Mucosa of rectum (tissue), 2 donors: Measurements from ENCODE around the gene TPR.

ENCODE experiments used
- H3K27ac ChIP-seq, 2 donors: one replicate each; pipeline ENCODE4 v1.7.0; 2013; ENCODE audit warnings: inconsistent platforms in 2 of 2, low read depth in 2 of 2, low read length in 2 of 2
- H3K27me3 ChIP-seq, 2 donors: one replicate each; pipeline ENCODE4 v1.7.0; 2013; ENCODE audit warnings: low read length in 2 of 2; ENCODE audit not compliant: control insufficient read depth in 2 of 2, insufficient read depth in 2 of 2
- H3K36me3 ChIP-seq, 2 donors: one replicate each; pipeline ENCODE4 v1.7.0; 2013; ENCODE audit warnings: low read length in 2 of 2; ENCODE audit not compliant: control insufficient read depth in 2 of 2, insufficient read depth in 2 of 2
- H3K4me1 ChIP-seq, 2 donors: one replicate each; pipeline ENCODE4 v1.7.0; 2013; ENCODE audit warnings: low read length in 2 of 2, mild to moderate bottlenecking in 1 of 2; ENCODE audit not compliant: control insufficient read depth in 2 of 2, insufficient read depth in 2 of 2
- H3K4me3 ChIP-seq, 2 donors: one replicate each; pipeline ENCODE4 v1.7.0; 2013; ENCODE audit warnings: low read length in 2 of 2
- H3K9ac ChIP-seq, 2 donors: one replicate each; pipeline ENCODE4 v1.7.0; 2013; ENCODE audit warnings: low read length in 2 of 2, low read depth in 1 of 2, mild to moderate bottlenecking in 1 of 2
- H3K9me3 ChIP-seq, 2 donors: one replicate each; pipeline ENCODE4 v1.7.0; 2013; ENCODE audit warnings: low read length in 2 of 2; ENCODE audit not compliant: control insufficient read depth in 2 of 2
- donor health status: healthy.
- donor health status: Normal muscosa, but diverticular disease.

TPR gene

GRCh38 chr1:186306533-186306932 is 68.5 kb downstream of the TPR start:
- H3K36me3 ChIP-seq, result no peaks in the 10 kb centered on the region
- H3K4me1 ChIP-seq, result no peaks in the 10 kb centered on the region
- no peaks in the 10 kb centered on the region for H3K9me3 ChIP-seq
- H3K27me3 ChIP-seq, result no peaks in the 10 kb centered on the region
- H3K9ac ChIP-seq, result no peak overlapping the region
- no peak overlapping the region for H3K27ac ChIP-seq
- H3K4me3 ChIP-seq, result no peak overlapping the region

GRCh38 chr1:186304982-186305949 is 69.8 kb downstream of the TPR start:
- no peaks in the 10 kb centered on the region for H3K27me3 ChIP-seq
- no peak overlapping the region for H3K9ac ChIP-seq
- H3K36me3 ChIP-seq, result no peaks in the 10 kb centered on the region
- no peak overlapping the region for H3K27ac ChIP-seq
- no peak overlapping the region for H3K4me3 ChIP-seq
- H3K4me1 ChIP-seq, result no peaks in the 10 kb centered on the region
- no peaks in the 10 kb centered on the region for H3K9me3 ChIP-seq

GRCh38 chr1:186303911-186304310 is 71.1 kb downstream of the TPR start:
- H3K9me3 ChIP-seq, result no peaks in the 10 kb centered on the region

GRCh38 chr1:186302381-186302920 is 72.6 kb downstream of the TPR start:
- Histone ChIP-seq H3K4me1 (no peaks in the 10 kb centered on the region), H3K27ac (no peak overlapping the region)

More at GRCh38 chr1:186303911-186304310, 71.1 kb downstream of the TPR start:
- Histone ChIP-seq H3K4me1 (no peaks in the 10 kb centered on the region), H3K4me3 (no peak overlapping the region), H3K9ac (no peak overlapping the region), H3K27ac (no peak overlapping the region), H3K27me3 (no peaks in the 10 kb centered on the region), H3K36me3 (no peaks in the 10 kb centered on the region)

GRCh38 chr1:186301448-186301847 is 73.6 kb downstream of the TPR start:
- no peak overlapping the region for H3K27ac ChIP-seq
- no peaks in the 10 kb centered on the region for H3K36me3 ChIP-seq
- H3K27me3 ChIP-seq, result no peaks in the 10 kb centered on the region
- H3K9ac ChIP-seq, result no peak overlapping the region
- H3K9me3 ChIP-seq, result no peaks in the 10 kb centered on the region
- no peak overlapping the region for H3K4me3 ChIP-seq
- H3K4me1 ChIP-seq, result no peaks in the 10 kb centered on the region

More at GRCh38 chr1:186302381-186302920, 72.6 kb downstream of the TPR start:
- Histone ChIP-seq H3K27me3 (no peaks in the 10 kb centered on the region), H3K4me3 (no peak overlapping the region), H3K9me3 (no peaks in the 10 kb centered on the region), H3K36me3 (no peaks in the 10 kb centered on the region), H3K9ac (no peak overlapping the region)

GRCh38 chr1:186300056-186300455 is 75.0 kb downstream of the TPR start:
- Histone ChIP-seq H3K9me3 (no peaks in the 10 kb centered on the region), H3K4me3 (no peak overlapping the region), H3K27me3 (peaks cover 0 to 3% of the 10 kb centered on the region in 2 donors), H3K4me1 (no peaks in the 10 kb centered on the region), H3K36me3 (no peaks in the 10 kb centered on the region), H3K27ac (no peak overlapping the region), H3K9ac (no peak overlapping the region)

GRCh38 chr1:186299570-186299969 is 75.5 kb downstream of the TPR start:
- no peaks in the 10 kb centered on the region for H3K9me3 ChIP-seq
- no peak overlapping the region for H3K9ac ChIP-seq
- no peak overlapping the region for H3K27ac ChIP-seq
- no peaks in the 10 kb centered on the region for H3K4me1 ChIP-seq
- no peaks in the 10 kb centered on the region for H3K36me3 ChIP-seq
- peaks cover 0 to 3% of the 10 kb centered on the region in 2 donors for H3K27me3 ChIP-seq
- H3K4me3 ChIP-seq, result no peak overlapping the region

- no peak overlapping the region for H3K9ac ChIP-seq
- H3K27ac ChIP-seq, result no peak overlapping the region
- no peaks in the 10 kb centered on the region for H3K4me1 ChIP-seq
- peaks cover 0 to 3% of the 10 kb centered on the region in 2 donors for H3K27me3 ChIP-seq
- H3K9me3 ChIP-seq, result no peaks in the 10 kb centered on the region
- no peaks in the 10 kb centered on the region for H3K36me3 ChIP-seq
- H3K4me3 ChIP-seq, result no peak overlapping the region
These were observed 76.2 kb downstream of the TPR start for GRCh38 chr1:186298851-186299250.

- Histone ChIP-seq H3K36me3 (no peaks in the 10 kb centered on the region), H3K4me3 (no peak overlapping the region), H3K4me1 (no peaks in the 10 kb centered on the region), H3K9me3 (no peaks in the 10 kb centered on the region), H3K27me3 (peaks cover 0 to 3% of the 10 kb centered on the region in 2 donors), H3K9ac (no peak overlapping the region), H3K27ac (no peak overlapping the region)
These were observed 77.5 kb downstream of the TPR start for GRCh38 chr1:186297439-186298045.

- Histone ChIP-seq H3K27me3 (peaks cover 0 to 3% of the 10 kb centered on the region in 2 donors), H3K4me1 (no peaks in the 10 kb centered on the region), H3K36me3 (no peaks in the 10 kb centered on the region), H3K9me3 (no peaks in the 10 kb centered on the region), H3K27ac (no peak within 1 kb of the TSS), H3K9ac (no peak within 1 kb of the TSS), H3K4me3 (no peak within 1 kb of the TSS)
These were observed 79.1 kb downstream of the TPR start, which contains the start of gene PRG4 for GRCh38 chr1:186295980-186296379. TSS of gene PRG4 (plus strand) at chr1:186296279.
